G401.6 (cell line): ENCODE results near the gene DNAJB11.

Experiments used
- FAIRE-seq: peaks from 2 replicates; lab custom pipeline; 2012; peaks lifted over from hg19 to GRCh38; lab: Jason Lieb, UNC

The DNAJB11 gene

GRCh38 chr3:186596568-186597287 lies 26.2 kb downstream of the DNAJB11 start:
- FAIRE-seq = no peak

- FAIRE-seq = no peak
Measured at GRCh38 chr3:186598108-186598784, 27.7 kb downstream of the DNAJB11 start.

DNA sequence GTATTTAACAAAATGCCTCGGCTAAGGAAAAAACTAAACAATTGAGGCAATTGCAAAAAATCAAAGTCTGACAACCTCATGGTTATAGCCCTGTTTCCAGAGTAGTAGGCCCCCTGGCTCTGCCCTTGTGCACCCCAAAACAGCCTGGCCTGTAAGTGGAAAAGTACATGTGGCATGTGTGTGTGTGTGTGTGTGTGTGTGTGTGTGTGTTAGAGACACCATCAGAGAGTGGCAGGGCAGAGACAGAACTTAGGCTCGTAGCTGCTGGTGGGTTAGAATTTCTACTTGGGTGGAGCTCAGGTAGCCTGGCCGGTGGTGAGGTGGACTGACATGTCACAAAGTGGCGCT lies 28.2 kb downstream of the DNAJB11 start:
- FAIRE-seq = no peak

DNA sequence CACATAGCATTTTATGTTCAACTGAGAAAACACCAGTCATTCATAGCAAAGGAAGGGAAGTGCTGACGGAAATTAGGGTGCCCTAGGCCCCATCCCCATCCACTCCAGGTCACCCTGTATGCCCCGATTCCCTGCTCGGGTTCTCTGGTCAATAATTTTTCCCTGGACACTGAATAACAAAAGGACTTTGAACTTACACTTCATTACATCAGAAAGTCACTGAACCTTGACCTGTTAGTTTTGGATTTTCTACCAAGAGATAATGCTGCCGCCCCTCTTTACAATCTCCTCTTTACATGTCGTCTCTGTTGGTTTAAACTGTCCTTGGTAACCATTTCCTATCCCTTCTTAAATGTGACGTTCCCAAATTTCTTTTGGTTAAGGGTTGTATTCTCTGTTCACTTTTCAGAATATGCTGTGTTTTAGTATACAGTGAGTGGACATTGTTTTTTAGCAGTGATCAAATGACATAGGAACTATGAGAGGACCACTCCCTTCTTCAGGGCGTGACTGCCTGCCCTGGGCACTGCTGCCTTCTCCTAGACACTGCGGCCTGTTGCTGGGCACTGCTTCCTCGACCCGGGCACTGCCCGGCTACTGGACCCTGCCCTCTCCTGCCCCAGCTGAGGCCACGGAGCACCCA lies 28.7 kb downstream of the DNAJB11 start:
- FAIRE-seq = no peak

GRCh38 chr3:186599785-186600166 lies 29.3 kb downstream of the DNAJB11 start:
- no peak for FAIRE-seq

GRCh38 chr3:186600896-186601295 lies 30.4 kb downstream of the DNAJB11 start:
- FAIRE-seq = no peak

DNA sequence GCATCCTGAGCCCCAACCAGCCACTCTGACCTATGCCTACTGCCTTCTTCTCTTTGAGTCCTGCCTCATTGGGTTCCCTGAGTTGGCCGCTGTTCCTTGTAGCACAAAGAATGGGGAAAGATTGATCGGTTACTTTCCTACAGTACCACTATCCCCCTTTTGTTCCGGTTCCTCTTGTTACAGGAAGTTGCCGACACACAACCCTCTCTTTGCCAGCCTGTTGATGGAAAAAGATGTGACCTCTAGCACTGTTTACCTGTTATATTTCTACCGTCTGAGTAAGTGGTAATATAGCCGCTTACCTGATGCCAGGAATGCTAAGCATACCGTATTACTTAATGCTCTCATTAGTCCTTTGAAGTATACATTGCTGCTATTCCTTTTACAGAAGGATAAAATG lies 32.6 kb downstream of the DNAJB11 start:
- FAIRE-seq = no peak

DNA sequence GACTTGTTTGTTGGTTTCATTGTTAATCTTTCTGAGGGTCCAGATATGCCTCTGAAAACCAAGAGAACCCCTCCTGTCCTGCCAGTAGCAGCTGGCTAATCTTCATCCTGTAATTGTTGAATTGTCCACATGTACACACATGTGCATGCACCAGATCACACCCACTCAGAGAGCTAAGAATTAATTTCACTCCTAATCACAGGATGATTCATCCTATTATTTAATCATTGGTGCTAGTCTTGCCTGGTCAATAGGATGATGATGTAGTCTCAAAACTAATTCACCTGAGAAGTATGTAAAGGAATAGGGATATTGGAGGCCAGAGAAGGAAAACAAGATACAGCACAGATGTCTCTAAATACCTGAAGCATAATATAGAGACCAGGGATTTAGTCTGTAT lies 34.6 kb downstream of the DNAJB11 start:
- no peak for FAIRE-seq

GRCh38 chr3:186605561-186606545 lies 35.3 kb downstream of the DNAJB11 start:
- FAIRE-seq = no peak

- FAIRE-seq = no peak
Measured at GRCh38 chr3:186608624-186609215, 38.2 kb downstream of the DNAJB11 start.

DNA sequence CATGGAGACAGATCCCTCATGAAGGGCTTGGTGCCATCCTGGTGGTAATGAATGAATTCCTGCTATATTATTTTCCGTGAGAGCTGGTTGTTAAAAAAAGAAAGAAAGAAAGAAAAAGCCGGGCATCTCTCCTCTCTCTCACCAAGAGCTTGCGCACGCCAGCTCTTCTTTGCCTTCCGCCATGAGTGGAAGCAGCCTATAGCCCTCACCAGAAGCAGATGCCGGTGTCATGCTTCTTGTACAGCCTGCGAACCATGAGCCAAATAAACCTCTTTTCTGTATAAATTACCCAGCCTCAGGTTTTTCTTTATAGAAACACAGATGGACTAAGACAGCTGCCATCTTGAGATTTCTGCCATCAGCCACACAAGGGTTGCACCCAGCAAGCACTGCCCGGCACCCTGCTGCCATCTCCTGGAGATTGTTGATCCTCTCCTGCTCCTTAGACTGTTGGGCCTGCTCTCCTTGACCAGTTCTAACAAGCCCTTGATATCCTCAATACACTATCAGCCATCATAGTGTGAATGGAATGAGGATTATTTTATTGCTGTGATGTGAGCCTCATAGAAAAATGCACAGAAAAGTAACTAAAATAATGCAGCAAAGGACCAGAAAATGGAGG lies 38.8 kb downstream of the DNAJB11 start:
- no peak for FAIRE-seq

GRCh38 chr3:186612065-186612464 lies 41.5 kb downstream of the DNAJB11 start:
- no peak for FAIRE-seq

GRCh38 chr3:186612721-186613636 lies 42.5 kb downstream of the DNAJB11 start, which contains the start of gene AHSG:
AHSG (plus strand) TSS chr3:186613060; CDS start chr3:186613142, 82 bp downstream.
- FAIRE-seq = no peak

DNA sequence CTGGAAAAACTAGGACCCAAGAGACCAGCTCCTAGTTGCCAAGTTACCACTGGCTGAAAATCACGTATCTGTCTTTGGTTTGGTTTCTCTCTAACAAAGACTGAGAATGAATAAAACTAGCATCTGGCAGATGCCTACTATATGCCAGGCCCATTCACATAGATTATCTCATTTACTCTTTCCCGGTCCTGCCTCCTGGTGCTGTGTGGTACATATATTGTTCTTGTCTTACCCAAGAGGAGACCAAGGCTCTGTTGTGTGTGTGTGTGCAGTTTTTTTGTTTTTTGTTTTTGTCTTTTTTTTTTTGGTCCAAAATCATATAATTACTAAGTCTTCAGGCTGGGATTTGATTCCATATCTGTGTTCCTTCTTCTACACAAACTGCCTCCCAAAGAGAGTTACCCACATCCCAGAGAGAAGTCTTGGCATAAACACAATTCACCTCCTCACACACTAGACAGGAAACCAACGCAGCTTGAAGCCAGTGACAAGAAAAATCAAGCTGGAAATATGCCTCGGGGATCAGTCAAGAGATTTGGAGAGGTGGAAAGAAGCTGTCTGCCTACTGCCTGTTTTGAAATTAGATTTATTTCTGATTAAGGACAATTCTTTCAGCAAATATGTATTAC lies 43.2 kb downstream of the DNAJB11 start:
- FAIRE-seq = no peak

DNA sequence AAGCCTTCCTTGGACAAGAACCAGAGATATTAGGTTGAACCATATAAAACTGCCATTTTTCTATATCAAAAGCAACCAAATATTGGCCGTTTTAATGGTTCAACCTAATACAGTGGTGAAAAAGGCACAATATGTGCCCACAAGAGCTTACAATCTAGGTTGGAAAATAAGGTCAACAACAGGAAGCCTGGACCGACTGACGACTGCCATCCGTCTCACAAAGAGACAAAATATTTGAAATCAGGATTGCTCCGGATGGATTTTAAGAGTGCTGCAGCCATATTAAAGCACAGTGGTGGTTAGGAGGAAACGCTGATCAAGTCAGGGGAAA lies 43.7 kb downstream of the DNAJB11 start:
- no peak for FAIRE-seq

GRCh38 chr3:186614597-186615483 lies 44.3 kb downstream of the DNAJB11 start:
- peak; percentile 83 for FAIRE-seq

DNA sequence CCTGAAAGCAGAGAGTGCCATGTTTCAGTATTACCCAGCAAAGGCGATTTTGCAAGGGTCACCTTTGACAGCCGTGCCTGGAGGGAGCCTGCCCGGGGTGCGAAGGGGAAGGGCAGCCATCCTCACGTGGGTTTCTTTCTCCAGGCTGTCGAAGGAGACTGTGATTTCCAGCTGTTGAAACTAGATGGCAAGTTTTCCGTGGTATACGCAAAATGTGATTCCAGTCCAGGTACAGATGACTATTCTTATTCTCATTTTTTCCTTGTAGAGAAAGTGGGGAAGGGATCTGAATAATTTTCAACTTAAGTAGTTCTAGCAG lies 45.7 kb downstream of the DNAJB11 start:
- no peak for FAIRE-seq

- FAIRE-seq = peak; percentile 57
Measured at GRCh38 chr3:186617036-186617946, 46.8 kb downstream of the DNAJB11 start.
